Measurements from ENCODE around the gene SAPCD2. TPM values are rescaled to one million over a fixed set of nuclear protein-coding genes. Genes with fewer than 3 reads are reported as not detected.

SAPCD2 gene
- total RNA-seq, 1 experiment from 2014 or later = 29.8 TPM

DNA sequence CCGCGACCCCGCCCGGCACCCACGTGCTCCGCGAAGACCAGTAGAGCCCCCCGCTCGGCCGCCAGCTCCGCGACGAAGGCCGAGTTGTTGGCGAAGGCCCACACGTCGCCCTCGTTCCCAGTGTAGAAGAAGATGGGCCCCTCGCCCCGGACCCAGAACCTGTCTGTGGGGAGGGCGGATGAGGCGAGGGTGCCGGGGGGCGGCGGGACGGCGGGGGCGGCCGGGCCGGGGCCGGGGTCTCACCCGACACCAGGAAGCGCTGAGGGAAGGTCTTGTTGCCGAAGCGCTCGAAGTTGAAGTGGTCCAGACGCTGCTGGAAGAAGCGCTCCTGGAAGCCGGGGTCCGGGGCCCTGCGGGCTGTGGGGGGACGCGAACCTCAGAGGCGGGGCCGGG is 43.9 kb upstream of the SAPCD2 start:
- H3K4me2 ChIP-seq (ENCODE audit: insufficient read depth, insufficient read length, low read length) = no peak overlapping the region
- no peaks in the 10 kb centered on the region for H3K9me3 ChIP-seq (ENCODE audit: control insufficient read depth, low read depth, low read length)
- H2AK5ac ChIP-seq (ENCODE audit: insufficient read length, low read length) = no peak overlapping the region
- no peak overlapping the region for H3T11ph ChIP-seq (ENCODE audit: low read length)
- no peak overlapping the region for H2BK12ac ChIP-seq (ENCODE audit: insufficient read length, low read depth, low read length)
- H2AFZ ChIP-seq (ENCODE audit: low read length) = no peak overlapping the region
- H3K23ac ChIP-seq (ENCODE audit: insufficient read length, low read depth, low read length) = no peak overlapping the region
- DNase-seq = no peak
- H3K9ac ChIP-seq (ENCODE audit: extremely low read depth, insufficient read length, low read length) = no peak overlapping the region
- Mint-ChIP-seq H3K4me3 (peak overlapping the region; percentile 34 to 55; a peak in 2 of 5 replicates), H3K27ac (no peak overlapping the region), H3K9me3 (peaks cover 0 to under 1% of the 10 kb centered on the region in 2 experiments; a peak in 1 of 5 replicates), H3K4me1 (no peaks in the 10 kb centered on the region), H3K36me3 (ENCODE audit: insufficient read depth in 1 of 3, low read depth in 3 of 3) (peaks cover 0 to 2% (median 0%) of the 10 kb centered on the region in 3 experiments; a peak in 1 of 7 replicates), H3K27me3 (ENCODE audit: low read depth) (peaks cover 43% of the 10 kb centered on the region)
- no peak overlapping the region for H3K56ac ChIP-seq (ENCODE audit: insufficient read length, low read depth, low read length)
- no peaks in the 10 kb centered on the region for H4K20me1 ChIP-seq (ENCODE audit: control insufficient read depth, insufficient read depth, insufficient read length)
- H3K4ac ChIP-seq (ENCODE audit: low read depth, low read length) = no peak overlapping the region
- no peak overlapping the region for H2BK5ac ChIP-seq (ENCODE audit: insufficient read length, low read length)
- H4K8ac ChIP-seq (replicated peaks; ENCODE audit: insufficient read length, low read depth, low read length) = no peak overlapping the region
- H3K27me3 ChIP-seq (ENCODE audit: insufficient read depth, low read length) = peaks cover 4% of the 10 kb centered on the region; the same call in 1 of the 2 replicates
- no peaks in the 10 kb centered on the region for H3K79me1 ChIP-seq (ENCODE audit: insufficient read depth, low read depth, low read length, poor library complexity, severe bottlenecking)
- H3K79me2 ChIP-seq (ENCODE audit: insufficient read depth, low read length) = no peaks in the 10 kb centered on the region
- H4K91ac ChIP-seq (ENCODE audit: insufficient read length, low read depth, low read length) = no peak overlapping the region
- no peak overlapping the region for H3K27ac ChIP-seq (ENCODE audit: insufficient read length, low read depth, low read length)
- H2BK15ac ChIP-seq (ENCODE audit: low read depth, low read length) = no peak overlapping the region
- no peak overlapping the region for H3K18ac ChIP-seq (ENCODE audit: insufficient read length, low read depth, low read length)
- no peak overlapping the region for H2BK20ac ChIP-seq (ENCODE audit: low read depth, low read length, poor library complexity, severe bottlenecking)
- no peak overlapping the region for H3K14ac ChIP-seq (ENCODE audit: insufficient read depth, low read length)
- no peaks in the 10 kb centered on the region for H3K4me1 ChIP-seq (ENCODE audit: insufficient read depth, low read length)
- TF ChIP-seq, protein P1, sequence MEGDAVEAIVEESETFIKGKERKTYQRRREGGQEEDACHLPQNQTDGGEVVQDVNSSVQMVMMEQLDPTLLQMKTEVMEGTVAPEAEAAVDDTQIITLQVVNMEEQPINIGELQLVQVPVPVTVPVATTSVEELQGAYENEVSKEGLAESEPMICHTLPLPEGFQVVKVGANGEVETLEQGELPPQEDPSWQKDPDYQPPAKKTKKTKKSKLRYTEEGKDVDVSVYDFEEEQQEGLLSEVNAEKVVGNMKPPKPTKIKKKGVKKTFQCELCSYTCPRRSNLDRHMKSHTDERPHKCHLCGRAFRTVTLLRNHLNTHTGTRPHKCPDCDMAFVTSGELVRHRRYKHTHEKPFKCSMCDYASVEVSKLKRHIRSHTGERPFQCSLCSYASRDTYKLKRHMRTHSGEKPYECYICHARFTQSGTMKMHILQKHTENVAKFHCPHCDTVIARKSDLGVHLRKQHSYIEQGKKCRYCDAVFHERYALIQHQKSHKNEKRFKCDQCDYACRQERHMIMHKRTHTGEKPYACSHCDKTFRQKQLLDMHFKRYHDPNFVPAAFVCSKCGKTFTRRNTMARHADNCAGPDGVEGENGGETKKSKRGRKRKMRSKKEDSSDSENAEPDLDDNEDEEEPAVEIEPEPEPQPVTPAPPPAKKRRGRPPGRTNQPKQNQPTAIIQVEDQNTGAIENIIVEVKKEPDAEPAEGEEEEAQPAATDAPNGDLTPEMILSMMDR (conservative IDR thresholded peaks at IDR 0.05) = no peak
- no peak overlapping the region for H4K5ac ChIP-seq (ENCODE audit: insufficient read length, low read depth, low read length)
- WGBS (ENCODE audit: extremely low coverage, insufficient read length, low lambda C conversion rate) = no CpG with 5 or more reads among the region's 45 CpGs
- H2BK120ac ChIP-seq (ENCODE audit: low read depth, low read length, poor library complexity, severe bottlenecking) = no peak overlapping the region
- no peaks in the 10 kb centered on the region for H3K23me2 ChIP-seq (ENCODE audit: insufficient read length, low read depth, low read length, poor library complexity, severe bottlenecking)

All from H9 (cell line).